IMR-90 (cell line): ENCODE data around the gene PTGER2. TPM values are rescaled to one million over a fixed set of nuclear protein-coding genes. Genes with fewer than 3 reads are reported as not detected.

Experiments used
- ATAC-seq: fragments of 200-7000 bp; cut with Tn5 transposase; 2 replicates; pipeline ENCODE4 v1.9.1; 2020; ENCODE audit warnings: low read depth, mild to moderate bottlenecking, moderate library complexity
- BruUV-seq: library from RNA; stranded (reverse); fragments of 400-500 nt; replicated peaks from 2 replicates; lab custom pipeline; 2021; lab: Mats Ljungman, UMichigan
- CTCF ChIA-PET: fragments of 300-600 bp; formaldehyde crosslinking; extraction: SDS; loops from one replicate; lab custom pipeline; 2021; ENCODE audit warnings: antibody characterized with exemption; lab: Yijun Ruan, JAX
- POLR2A ChIA-PET: fragments of 300-600 bp; sonication (Branson Sonifier 250); formaldehyde crosslinking; loops from one replicate; lab custom pipeline; 2022; ENCODE audit warnings: antibody characterized with exemption; ENCODE audit not compliant: unreplicated experiment; lab: Charles Lee
- DNase-seq: peaks from one replicate; pipeline ENCODE4 v3.0.0; 2013
- H2AFZ ChIP-seq: replicated peaks from 2 replicates; pipeline ENCODE3; 2013; ENCODE audit warnings: low read length, mild to moderate bottlenecking; ENCODE audit not compliant: poor library complexity
- H2AK5ac ChIP-seq: 2 replicates; pipeline ENCODE4 v1.6.1; 2013; ENCODE audit warnings: low read depth, low read length, inconsistent platforms
- H2AK9ac ChIP-seq: replicated peaks from 2 replicates; pipeline ENCODE3; 2013; ENCODE audit warnings: mild to moderate bottlenecking, low read depth, low read length, moderate library complexity; ENCODE audit not compliant: poor library complexity
- H2BK120ac ChIP-seq: 2 replicates; pipeline ENCODE4 v1.6.1; 2013; ENCODE audit warnings: low read depth, low read length, inconsistent platforms
- H2BK15ac ChIP-seq: 3 replicates; pipeline ENCODE4 v1.6.1; 2013; ENCODE audit warnings: low read depth, low read length, inconsistent platforms
- H2BK20ac ChIP-seq: 2 replicates; pipeline ENCODE4 v1.6.1; 2013; ENCODE audit warnings: low read depth, mild to moderate bottlenecking, inconsistent platforms, low read length, moderate library complexity
- H2BK5ac ChIP-seq: 2 replicates; pipeline ENCODE4 v1.6.1; 2013; ENCODE audit warnings: mild to moderate bottlenecking, low read depth, low read length, inconsistent platforms; ENCODE audit not compliant: poor library complexity, severe bottlenecking
- H3K14ac ChIP-seq: replicated peaks from 2 replicates; pipeline ENCODE4 v1.6.1; 2013; ENCODE audit warnings: low read depth, low read length, inconsistent platforms
- H3K18ac ChIP-seq: 2 replicates; pipeline ENCODE4 v1.6.1; 2013; ENCODE audit warnings: low read depth, low read length, control low read depth
- H3K23ac ChIP-seq: 2 replicates; pipeline ENCODE4 v1.6.1; 2013; ENCODE audit warnings: low read depth, low read length, inconsistent platforms
- H3K27ac ChIP-seq: 2 replicates; pipeline ENCODE4 v1.5.1; 2013; ENCODE audit warnings: mild to moderate bottlenecking, control low read depth, low read length; ENCODE audit not compliant: insufficient read depth
- H3K27me3 ChIP-seq: 2 replicates; pipeline ENCODE4 v1.6.1; 2013; ENCODE audit warnings: low read length; ENCODE audit not compliant: control insufficient read depth, insufficient read depth
- H3K36me3 ChIP-seq: 2 replicates; pipeline ENCODE4 v1.6.1; 2013; ENCODE audit warnings: low read length, mixed read lengths; ENCODE audit not compliant: control insufficient read depth, insufficient read depth
- H3K4ac ChIP-seq: 2 replicates; pipeline ENCODE4 v1.6.1; 2013; ENCODE audit warnings: low read depth, low read length, inconsistent platforms
- H3K4me1 ChIP-seq: 2 replicates; pipeline ENCODE4 v1.6.1; 2013; ENCODE audit warnings: low read length, mixed read lengths; ENCODE audit not compliant: control insufficient read depth, insufficient read depth
- H3K4me2 ChIP-seq: 2 replicates; pipeline ENCODE4 v1.6.1; 2013; ENCODE audit warnings: low read depth, mild to moderate bottlenecking, control low read depth, low read length, moderate library complexity
- H3K4me3 ChIP-seq: 2 replicates; pipeline ENCODE4 v1.5.1; 2013; ENCODE audit warnings: low read depth, mild to moderate bottlenecking, control low read depth, low read length, moderate library complexity; ENCODE audit not compliant: insufficient read depth
- H3K56ac ChIP-seq: 2 replicates; pipeline ENCODE4 v1.6.1; 2013; ENCODE audit warnings: low read length, inconsistent platforms; ENCODE audit not compliant: insufficient read depth; ENCODE audit errors: extremely low read depth
- H3K79me1 ChIP-seq, 2 experiments: 2 replicates each; pipeline ENCODE4 v1.6.1; 2013; ENCODE audit warnings: low read length in 2 of 2, inconsistent platforms in 1 of 2, low read depth in 1 of 2
- H3K9ac ChIP-seq: 2 replicates; pipeline ENCODE4 v1.6.1; 2013; ENCODE audit warnings: low read depth, low read length, control low read depth
- H3K9me1 ChIP-seq: 2 replicates; pipeline ENCODE4 v1.6.1; 2013; ENCODE audit warnings: low read length, inconsistent platforms; ENCODE audit not compliant: insufficient read depth
- H3K9me3 ChIP-seq: 2 replicates; pipeline ENCODE4 v1.6.1; 2013; ENCODE audit warnings: low read length; ENCODE audit not compliant: control insufficient read depth, insufficient read depth
- H4K20me1 ChIP-seq: 2 replicates; pipeline ENCODE4 v1.6.1; 2013; ENCODE audit warnings: low read length, inconsistent platforms; ENCODE audit not compliant: insufficient read depth
- H4K5ac ChIP-seq: 2 replicates; pipeline ENCODE4 v1.6.1; 2013; ENCODE audit warnings: mild to moderate bottlenecking, low read depth, low read length, control low read depth
- H4K8ac ChIP-seq, 2 experiments: 2 replicates each; pipeline ENCODE4 v1.6.1; 2013; ENCODE audit warnings: low read depth in 2 of 2, low read length in 2 of 2, control low read depth in 1 of 2, inconsistent platforms in 1 of 2
- H4K91ac ChIP-seq: 2 replicates; pipeline ENCODE4 v1.6.1; 2013; ENCODE audit warnings: low read depth, low read length, inconsistent platforms; ENCODE audit not compliant: insufficient read depth
- MAZ ChIP-seq: IDR thresholded peaks from 2 replicates; pipeline ENCODE4 v1.6.1; 2012; ENCODE audit warnings: low read depth, mild to moderate bottlenecking, low read length, improper control_type of control experiment, moderate library complexity, borderline replicate concordance
- dilution Hi-C: fragments of 300-500 bp; cut with HindIII; formaldehyde crosslinking; loops from one replicate; pipeline ENCODE4 v1.14.3; 2018; ENCODE audit warnings: low sequenced_read_pairs; ENCODE audit not compliant: unreplicated experiment
- in situ Hi-C: fragments of 300-500 bp; cut with MboI; formaldehyde crosslinking; loops from 3 replicates; pipeline ENCODE4 v1.14.3; 2019; ENCODE audit warnings: low sequenced_read_pairs, inconsistent platforms, mixed read lengths
- intact Hi-C: fragments of 100-400 bp; cut with micrococcal nuclease; formaldehyde crosslinking; loops from 2 replicates; pipeline ENCODE4 v1.10.0; 2022
- polyA plus RNA-seq, 3 experiments: library from polyadenylated mRNA; depleted of rRNA; stranded (reverse); fragments of >200 nt; gene quantifications; 2 replicates each; pipeline ENCODE4 v1.2.3, GENCODE V29; 2012; ENCODE audit warnings: low replicate concordance in 1 of 3
- total RNA-seq: library from RNA; depleted of rRNA; stranded (reverse); fragments of >200 nt; gene quantifications from 2 replicates; pipeline ENCODE4 v1.2.3, GENCODE V29; 2012
- TF ChIP-seq, protein P1 (sequence below): fragments of 150-350 bp; IDR thresholded peaks from 2 replicates; pipeline ENCODE4 v1.6.1; 2017; ENCODE audit warnings: mild to moderate bottlenecking, antibody characterized with exemption, low read length, low read depth

Gene PTGER2
- total and polyA plus RNA-seq, 2 of the 4 experiments (the other 2 are of a cell fraction), result 24.7 to 58.5 TPM

DNA sequence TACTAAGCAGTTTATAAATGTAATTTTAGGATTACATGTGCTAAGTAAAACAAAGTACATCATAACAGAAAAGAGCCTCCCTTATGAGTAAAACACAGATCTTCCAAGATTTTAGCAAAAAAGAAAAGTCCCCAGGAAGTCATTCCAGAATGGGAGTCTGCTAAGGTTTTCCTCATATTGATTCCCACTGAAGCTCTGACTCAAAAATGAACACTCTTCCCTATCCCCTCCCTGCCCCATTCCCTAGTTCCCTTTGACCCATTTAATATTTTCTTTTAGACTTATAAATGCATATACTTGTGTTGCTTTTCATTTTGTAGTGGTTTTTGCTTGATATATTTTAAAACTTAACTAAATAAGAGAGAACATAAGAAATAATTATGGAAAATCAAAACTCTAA lies 40.1 kb downstream of the PTGER2 start:
- Histone ChIP-seq H3K4me3 (no peak overlapping the region), H2BK15ac (peak overlapping the region; percentile 89; the same call in 2 of the 3 replicates), H3K4me2 (no peak overlapping the region), H2AK9ac (no peak overlapping the region), H3K23ac (0 out of 2 replicates have a peak overlapping the region, but pooled peaks have one; percentile 55), H2AFZ (no peak overlapping the region), H3K56ac (no peak overlapping the region), H3K36me3 (no peaks in the 10 kb centered on the region), H4K5ac (peak overlapping the region; percentile 30; the same call in 1 of the 2 replicates), H2AK5ac (no peak overlapping the region), H3K9me3 (peaks cover 4% of the 10 kb centered on the region; the same call in 1 of the 2 replicates), H4K20me1 (no peaks in the 10 kb centered on the region), H2BK5ac (peak overlapping the region; percentile 96), H2BK120ac (peak overlapping the region; percentile 94), H2BK20ac (peak overlapping the region; percentile 86; the same call in 1 of the 2 replicates), H3K18ac (peak overlapping the region; percentile 99), H3K14ac (peak overlapping the region; percentile 25; the same call in 1 of the 2 replicates), H4K91ac (peak overlapping the region; percentile 54; the same call in 1 of the 2 replicates), H3K4me1 (peaks cover 26% of the 10 kb centered on the region), H3K4ac (peak overlapping the region; percentile 91; the same call in 1 of the 2 replicates), H3K9me1 (peaks cover 24% of the 10 kb centered on the region), H4K8ac (peak overlapping the region in 1 of 2 experiments; percentile 42; a peak in 1 of 4 replicates), H3K9ac (no peak overlapping the region), H3K79me1 (peaks cover 0 to 7% of the 10 kb centered on the region in 2 experiments; a peak in 1 of 4 replicates), H3K27me3 (no peaks in the 10 kb centered on the region), H3K27ac (no peak overlapping the region)
- intact Hi-C loops (no loop called here), in situ Hi-C loops (no loop called here), dilution Hi-C loops (no loop called here)
- POLR2A ChIA-PET, result no interaction called here
- TF ChIP-seq, protein P1, sequence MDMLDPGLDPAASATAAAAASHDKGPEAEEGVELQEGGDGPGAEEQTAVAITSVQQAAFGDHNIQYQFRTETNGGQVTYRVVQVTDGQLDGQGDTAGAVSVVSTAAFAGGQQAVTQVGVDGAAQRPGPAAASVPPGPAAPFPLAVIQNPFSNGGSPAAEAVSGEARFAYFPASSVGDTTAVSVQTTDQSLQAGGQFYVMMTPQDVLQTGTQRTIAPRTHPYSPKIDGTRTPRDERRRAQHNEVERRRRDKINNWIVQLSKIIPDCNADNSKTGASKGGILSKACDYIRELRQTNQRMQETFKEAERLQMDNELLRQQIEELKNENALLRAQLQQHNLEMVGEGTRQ, result no peak
- no peak for TF ChIP-seq MAZ
- CTCF ChIA-PET, result interaction anchor here (0.6 to 0.8 kb wide), 2 partner anchors 36 to 41 kb away, joined by 3 read pairs; no protein-coding TSS in a partner anchor
- no TSS peak for BruUV-seq
- ATAC-seq, result no peak
- no peak for DNase-seq
